SK-N-SH (cell line): ENCODE measurements around the gene HTR3E. TPM values are rescaled to one million over a fixed set of nuclear protein-coding genes. Genes with fewer than 3 reads are reported as not detected.

Experiments
- CTCF ChIA-PET: fragments of 300-600, 350-600 bp; formaldehyde crosslinking; extraction: SDS; loops from one replicate; lab custom pipeline; 2021; lab: Yijun Ruan, JAX
- POLR2A ChIA-PET: fragments of 350-600 bp; sonication (Branson Sonifier 250); formaldehyde crosslinking; extraction: SDS; loops from one replicate; lab custom pipeline; 2020; ENCODE audit warnings: antibody characterized with exemption, inconsistent platforms; lab: Yijun Ruan, JAX
- DNase-seq: peaks from one replicate; pipeline ENCODE4 v3.0.0; 2012
- H2AFZ ChIP-seq: fragments of 200-600 bp; sonication (generic); 2 replicates; pipeline ENCODE4 v1.8.1; 2016; ENCODE audit warnings: antibody characterized with exemption, mild to moderate bottlenecking, low read depth
- H3F3A ChIP-seq: fragments of 200-600 bp; sonication (generic); replicated peaks from 2 replicates; pipeline ENCODE3; 2016; ENCODE audit warnings: antibody characterized with exemption, mild to moderate bottlenecking; ENCODE audit not compliant: insufficient read depth
- H3K27ac ChIP-seq, 2 experiments: fragments of 200-500 bp in 1 of 2; fragments of 200-600 bp in 1 of 2; sonication (Bioruptor generic) in 1 of 2; sonication (generic), shearing (Covaris generic) in 1 of 2; 2 replicates each; pipeline versions ENCODE4 v1.5.1 to v1.6.1; 2014 to 2016; ENCODE audit warnings: low read depth in 2 of 2, inconsistent platforms in 1 of 2, low read length in 1 of 2, mild to moderate bottlenecking in 1 of 2, mixed read lengths in 1 of 2
- H3K27me3 ChIP-seq: fragments of 200-600 bp; sonication (generic), shearing (Covaris generic); 2 replicates; pipeline ENCODE4 v1.6.1; 2016; ENCODE audit warnings: mixed run types; ENCODE audit not compliant: insufficient read depth
- H3K36me3 ChIP-seq, 2 experiments: fragments of 200-500 bp in 1 of 2; fragments of 200-600 bp in 1 of 2; sonication (Bioruptor generic) in 1 of 2; sonication (generic) in 1 of 2; replicated peaks in 1 of 2; 2 replicates each; pipeline versions ENCODE3 to v1.5.1; 2014 to 2016; ENCODE audit warnings: low read length in 1 of 2, mild to moderate bottlenecking in 1 of 2; ENCODE audit not compliant: insufficient read depth in 2 of 2, control insufficient read depth in 1 of 2
- H3K4me1 ChIP-seq, 2 experiments: fragments of 200-500 bp in 1 of 2; fragments of 200-600 bp in 1 of 2; sonication (Bioruptor generic) in 1 of 2; sonication (generic), shearing (Covaris generic) in 1 of 2; 2 replicates each; pipeline versions ENCODE4 v1.5.1 to v1.6.1; 2014 to 2016; ENCODE audit warnings: low read depth in 1 of 2, low read length in 1 of 2, mixed run types in 1 of 2; ENCODE audit not compliant: insufficient read depth in 2 of 2, control insufficient read depth in 1 of 2
- H3K4me2 ChIP-seq: fragments of 200-600 bp; sonication (generic), shearing (Covaris generic); 2 replicates; pipeline ENCODE4 v1.6.1; 2017; ENCODE audit warnings: mixed run types
- H3K4me3 ChIP-seq, 2 experiments: fragments of 200-500 bp in 1 of 2; fragments of 200-600 bp in 1 of 2; sonication (Bioruptor generic) in 1 of 2; sonication (generic), shearing (Covaris generic) in 1 of 2; 2 replicates each; pipeline versions ENCODE4 v1.5.1 to v1.8.1; 2014 to 2016; ENCODE audit warnings: low read depth in 2 of 2, inconsistent platforms in 1 of 2, low read length in 1 of 2, mild to moderate bottlenecking in 1 of 2, mixed read lengths in 1 of 2, moderate library complexity in 1 of 2
- H3K79me2 ChIP-seq: fragments of 200-600 bp; sonication (generic); 2 replicates; pipeline ENCODE4 v1.8.1; 2017; ENCODE audit warnings: mild to moderate bottlenecking; ENCODE audit not compliant: insufficient read depth
- H3K9ac ChIP-seq: fragments of 200-600 bp; sonication (generic); 2 replicates; pipeline ENCODE4 v1.6.1; 2017; ENCODE audit warnings: mixed run types
- H3K9me2 ChIP-seq: fragments of 200-600 bp; sonication (generic); 2 replicates; pipeline ENCODE4 v1.6.1; 2017; ENCODE audit warnings: mixed run types
- H3K9me3 ChIP-seq: fragments of 200-600 bp; sonication (generic); 2 replicates; pipeline ENCODE4 v1.6.1; 2017; ENCODE audit warnings: mixed run types, mild to moderate bottlenecking, moderate library complexity
- H4K20me1 ChIP-seq: fragments of 200-600 bp; sonication (generic); 2 replicates; pipeline ENCODE4 v1.6.1; 2017; ENCODE audit warnings: mild to moderate bottlenecking, mixed run types; ENCODE audit not compliant: insufficient read depth
- ELF1 ChIP-seq: IDR thresholded peaks from 2 replicates; pipeline ENCODE4 v1.4.0; 2012
- EZH2phosphoT487 ChIP-seq: fragments of 200-600 bp; sonication (generic); IDR thresholded peaks from 2 replicates; pipeline ENCODE4 v1.6.1; 2017; ENCODE audit warnings: low read depth, mixed run types, mild to moderate bottlenecking, antibody characterized with exemption, moderate library complexity, borderline replicate concordance
- FOXJ3 ChIP-seq: sonication (generic); formaldehyde crosslinking; IDR thresholded peaks from 2 replicates; pipeline ENCODE4 v1.5.1; 2020; ENCODE audit warnings: mild to moderate bottlenecking, missing genetic modification reagents
- FOXM1 ChIP-seq: IDR thresholded peaks from 2 replicates; pipeline ENCODE4 v1.4.0; 2012; ENCODE audit warnings: low read depth, mild to moderate bottlenecking
- GABPA ChIP-seq: IDR thresholded peaks from 2 replicates; pipeline ENCODE4 v1.4.0; 2012; ENCODE audit warnings: low read depth, mild to moderate bottlenecking
- GATA2 ChIP-seq: sonication (generic); formaldehyde crosslinking; IDR thresholded peaks from 2 replicates; pipeline ENCODE4 v1.5.0; 2020; ENCODE audit warnings: mild to moderate bottlenecking, missing genetic modification reagents
- IRF3 ChIP-seq: fragments of 150-350 bp; IDR thresholded peaks from 2 replicates; pipeline ENCODE4 v1.6.1; 2016; ENCODE audit warnings: mild to moderate bottlenecking, low read depth, low read length
- JUND ChIP-seq: IDR thresholded peaks from 2 replicates; pipeline ENCODE4 v1.4.0; 2012
- MAX ChIP-seq: IDR thresholded peaks from 2 replicates; pipeline ENCODE4 v1.4.0; 2012; ENCODE audit warnings: low read depth
- NRF1 ChIP-seq: IDR thresholded peaks from 2 replicates; pipeline ENCODE4 v1.6.1; 2012; ENCODE audit warnings: low read depth, mild to moderate bottlenecking, low read length
- POLR2AphosphoS5 ChIP-seq: IDR thresholded peaks from 2 replicates; pipeline ENCODE4 v1.6.1; 2012; ENCODE audit warnings: low read depth, low read length
- RAD21 ChIP-seq: IDR thresholded peaks from 2 replicates; pipeline ENCODE4 v1.6.1; 2012; ENCODE audit warnings: mild to moderate bottlenecking, low read length
- RCOR1 ChIP-seq: fragments of 150-350 bp; IDR thresholded peaks from 2 replicates; pipeline ENCODE4 v1.6.1; 2017; ENCODE audit warnings: antibody characterized with exemption, low read length
- RXRA ChIP-seq: IDR thresholded peaks from 2 replicates; pipeline ENCODE4 v1.4.0; 2012; ENCODE audit warnings: low read depth, mild to moderate bottlenecking, borderline replicate concordance
- SIN3A ChIP-seq: IDR thresholded peaks from 2 replicates; pipeline ENCODE4 v1.6.1; 2012; ENCODE audit warnings: low read depth, mild to moderate bottlenecking, low read length, moderate library complexity, borderline replicate concordance
- SMC3 ChIP-seq: IDR thresholded peaks from 2 replicates; pipeline ENCODE4 v1.6.1; 2012; ENCODE audit warnings: low read depth, low read length, improper control_type of control experiment
- TEAD4 ChIP-seq: IDR thresholded peaks from 2 replicates; pipeline ENCODE4 v1.4.0; 2012; ENCODE audit warnings: mild to moderate bottlenecking, borderline replicate concordance; ENCODE audit not compliant: insufficient read depth
- USF2 ChIP-seq: fragments of 150-350 bp; IDR thresholded peaks from 2 replicates; pipeline ENCODE4 v1.6.1; 2017; ENCODE audit warnings: antibody characterized with exemption, low read length, low read depth, borderline replicate concordance
- ZBTB33 ChIP-seq: IDR thresholded peaks from 2 replicates; pipeline ENCODE4 v1.4.0; 2012; ENCODE audit warnings: low read depth, borderline replicate concordance
- WGBS: methylation state at CpG from one replicate; pipeline ENCODE4 v1.1.6; 2017; ENCODE audit warnings: low lambda C conversion rate; 5-methylcytosine and 5-hydroxymethylcytosine counted together
- polyA plus RNA-seq, 3 experiments: library from polyadenylated mRNA; depleted of rRNA; stranded (reverse); fragments of >200 nt; gene quantifications; 2 replicates each; pipeline ENCODE4 v1.2.3, GENCODE V29; 2012

Gene HTR3E
- polyA plus RNA-seq, 1 of the 3 experiments (the other 2 are of a cell fraction) = not detected

GRCh38 chr3:184082465-184082864, 14.4 kb upstream of the HTR3E start (continued):
- TF ChIP-seq TEAD4 (no peak), JUND (no peak), MAX (no peak), NRF1 (no peak)

GRCh38 chr3:184085389-184085852, 11.4 kb upstream of the HTR3E start:
- H3K27me3 ChIP-seq = no peaks in the 10 kb centered on the region
- no peaks in the 10 kb centered on the region for H3F3A ChIP-seq
- DNase-seq = no peak
- H3K4me1 ChIP-seq = no peaks in the 10 kb centered on the region
- TF ChIP-seq POLR2AphosphoS5 = no peak
- TF ChIP-seq RCOR1 = no peak
- TF ChIP-seq IRF3 = no peak
- TF ChIP-seq SMC3 = no peak
- TF ChIP-seq RXRA = no peak
- no peak for TF ChIP-seq FOXM1
- TF ChIP-seq EZH2phosphoT487 = no peak
- no peak for TF ChIP-seq GATA2 (CRISPR knock-in tag)
- TF ChIP-seq MAX = no peak
- no peak for TF ChIP-seq GABPA
- no peak for TF ChIP-seq USF2
- no peak for TF ChIP-seq SIN3A
- no peak for TF ChIP-seq ELF1
- no peak for TF ChIP-seq RAD21
- TF ChIP-seq ZBTB33 = no peak
- TF ChIP-seq FOXJ3 (CRISPR knock-in tag) = no peak
- WGBS = 41% methylated on average over 3 of the region's 3 CpGs
- no peaks in the 10 kb centered on the region for H3K9me3 ChIP-seq
- H3K27ac ChIP-seq = no peak overlapping the region
- POLR2A ChIA-PET = no interaction called here
- no peaks in the 10 kb centered on the region for H3K36me3 ChIP-seq
- no peaks in the 10 kb centered on the region for H3K9me2 ChIP-seq
- no peak overlapping the region for H3K4me3 ChIP-seq
- no peaks in the 10 kb centered on the region for H4K20me1 ChIP-seq
- no peak overlapping the region for H3K9ac ChIP-seq
- CTCF ChIA-PET = no interaction called here
- no peaks in the 10 kb centered on the region for H3K79me2 ChIP-seq
- H2AFZ ChIP-seq = no peak overlapping the region
- no peak overlapping the region for H3K4me2 ChIP-seq
